HPDE6-E6E7 (cell line): ENCODE data around the gene MPV17.
"Not testable (repeated sequence)": the region's sequence is repeated elsewhere in the genome, so short reads cannot be mapped to it uniquely, and the experiment has no call there.

Experiments
- DNase-seq: peaks from one replicate; pipeline ENCODE4 v3.0.0; 2011; ENCODE audit warnings: missing footprints; ENCODE audit errors: extremely low spot score

Gene MPV17

GRCh38 chr2:27322766-27323595 lies at the start of gene MPV17:
Gene MPV17 (minus strand): TSS chr2:27323097. CDS start chr2:27322517, 580 bp downstream.
- DNase-seq: peak; percentile 97

- no peak for DNase-seq
Measured at GRCh38 chr2:27370816-27371620, 48.1 kb upstream of the MPV17 start.

- DNase-seq: peak; percentile 98
Measured at GRCh38 chr2:27370026-27370815, 47.3 kb upstream of the MPV17 start, which contains the start of the genes EIF2B4 and SNX17. Gene EIF2B4 (minus strand): TSS chr2:27370338. CDS start chr2:27370314, 24 bp downstream. Gene SNX17 (plus strand): TSS chr2:27370616. CDS start chr2:27370744, 128 bp downstream.

- peak; percentile 68 for DNase-seq
Measured at GRCh38 chr2:27369471-27370025, 46.7 kb upstream of the MPV17 start.

- no peak for DNase-seq
Measured at GRCh38 chr2:27363933-27364332, 41.0 kb upstream of the MPV17 start.

- no peak for DNase-seq
Measured at GRCh38 chr2:27362678-27363420, 40.0 kb upstream of the MPV17 start.

- DNase-seq: peak; percentile 93
Measured at GRCh38 chr2:27356382-27357181, 33.7 kb upstream of the MPV17 start, which contains the start of gene GTF3C2. Gene GTF3C2 (minus strand): TSS chr2:27356764. CDS start chr2:27343554, 13,210 bp downstream.

GRCh38 chr2:27356056-27356381 lies 33.1 kb upstream of the MPV17 start:
- peak; percentile 33 for DNase-seq

GRCh38 chr2:27354597-27354927 lies 31.7 kb upstream of the MPV17 start:
- DNase-seq: no peak

GRCh38 chr2:27353762-27354596 lies 31.1 kb upstream of the MPV17 start:
- no peak for DNase-seq

GRCh38 chr2:27353386-27353761 lies 30.5 kb upstream of the MPV17 start:
- DNase-seq: not testable (repeated sequence)

GRCh38 chr2:27351802-27352598 lies 29.1 kb upstream of the MPV17 start:
- no peak for DNase-seq

GRCh38 chr2:27350106-27350693 lies 27.3 kb upstream of the MPV17 start:
- DNase-seq: no peak

- no peak for DNase-seq
Measured at GRCh38 chr2:27347641-27348040, 24.7 kb upstream of the MPV17 start.

- no peak for DNase-seq
Measured at GRCh38 chr2:27336173-27336572, 13.3 kb upstream of the MPV17 start.

GRCh38 chr2:27335311-27335710 lies 12.4 kb upstream of the MPV17 start:
- no peak for DNase-seq

- no peak for DNase-seq
Measured at GRCh38 chr2:27324720-27325119, 1.8 kb upstream of the MPV17 start.
